Transverse colon (tissue), 4 donors: ENCODE data around the gene KIF7.
"Not testable (repeated sequence)": the region's sequence is repeated elsewhere in the genome, so short reads cannot be mapped to it uniquely, and the experiment has no call there.

Source experiments
- EP300 ChIP-seq: sonication (generic); formaldehyde crosslinking; IDR thresholded peaks from one replicate; pipeline ENCODE4 v1.6.1; 2017; ENCODE audit warnings: antibody characterized with exemption, low read depth
- POLR2A ChIP-seq: fragments of 450-650 bp; IDR thresholded peaks from one replicate; pipeline ENCODE4 v1.6.1; 2016; ENCODE audit warnings: antibody characterized with exemption, mild to moderate bottlenecking, moderate library complexity
- POLR2AphosphoS5 ChIP-seq, 3 donors: sonication (generic); formaldehyde crosslinking; IDR thresholded peaks; one replicate each; pipeline ENCODE4 v1.6.1; 2016; ENCODE audit warnings: antibody characterized with exemption in 3 of 3
- TF ChIP-seq, protein P1 (sequence below), 5 experiments: fragments of 200-600 bp in 3 of 5; fragments of 450-650 bp in 2 of 5; sonication (generic) in 3 of 5; IDR thresholded peaks; 1 replicate in 2 of 5; 2 replicates in 3 of 5; pipeline ENCODE4 v1.5.1; 2016 to 2017; ENCODE audit warnings: antibody characterized with exemption in 5 of 5, inconsistent platforms in 3 of 5, mild to moderate bottlenecking in 2 of 5, moderate library complexity in 1 of 5

DNA sequence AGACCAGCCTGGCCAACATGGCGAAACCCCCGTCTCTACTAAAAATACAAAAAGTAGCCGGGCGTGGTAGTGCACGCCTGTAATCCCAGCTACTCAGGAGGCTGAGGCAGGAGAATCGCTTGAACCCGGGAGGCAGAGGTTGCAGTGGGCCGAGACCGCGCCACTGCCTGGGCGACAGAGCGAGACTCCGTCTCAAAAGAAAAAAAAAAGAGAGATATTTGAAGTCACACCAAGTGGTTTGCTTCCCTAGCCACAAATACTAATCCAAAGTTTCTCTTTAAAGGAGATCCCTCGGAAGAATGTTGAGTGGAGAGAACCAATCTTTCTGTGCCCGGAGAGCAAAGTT lies 34.6 kb upstream of the KIF7 start:
- TF ChIP-seq, protein P1, sequence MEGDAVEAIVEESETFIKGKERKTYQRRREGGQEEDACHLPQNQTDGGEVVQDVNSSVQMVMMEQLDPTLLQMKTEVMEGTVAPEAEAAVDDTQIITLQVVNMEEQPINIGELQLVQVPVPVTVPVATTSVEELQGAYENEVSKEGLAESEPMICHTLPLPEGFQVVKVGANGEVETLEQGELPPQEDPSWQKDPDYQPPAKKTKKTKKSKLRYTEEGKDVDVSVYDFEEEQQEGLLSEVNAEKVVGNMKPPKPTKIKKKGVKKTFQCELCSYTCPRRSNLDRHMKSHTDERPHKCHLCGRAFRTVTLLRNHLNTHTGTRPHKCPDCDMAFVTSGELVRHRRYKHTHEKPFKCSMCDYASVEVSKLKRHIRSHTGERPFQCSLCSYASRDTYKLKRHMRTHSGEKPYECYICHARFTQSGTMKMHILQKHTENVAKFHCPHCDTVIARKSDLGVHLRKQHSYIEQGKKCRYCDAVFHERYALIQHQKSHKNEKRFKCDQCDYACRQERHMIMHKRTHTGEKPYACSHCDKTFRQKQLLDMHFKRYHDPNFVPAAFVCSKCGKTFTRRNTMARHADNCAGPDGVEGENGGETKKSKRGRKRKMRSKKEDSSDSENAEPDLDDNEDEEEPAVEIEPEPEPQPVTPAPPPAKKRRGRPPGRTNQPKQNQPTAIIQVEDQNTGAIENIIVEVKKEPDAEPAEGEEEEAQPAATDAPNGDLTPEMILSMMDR (IDR thresholded peaks at IDR 0.05), result not testable (repeated sequence)
- not testable (repeated sequence) for TF ChIP-seq POLR2AphosphoS5 (IDR thresholded peaks at IDR 0.05); EP300; POLR2A
